ENCODE measurements around the gene GPC4. TPM values are rescaled to one million over a fixed set of nuclear protein-coding genes. Genes with fewer than 3 reads are reported as not detected.

Gene GPC4
- total and polyA plus RNA-seq, 8 donors: 34.4 to 66.8 (median 56.6) TPM

DNA sequence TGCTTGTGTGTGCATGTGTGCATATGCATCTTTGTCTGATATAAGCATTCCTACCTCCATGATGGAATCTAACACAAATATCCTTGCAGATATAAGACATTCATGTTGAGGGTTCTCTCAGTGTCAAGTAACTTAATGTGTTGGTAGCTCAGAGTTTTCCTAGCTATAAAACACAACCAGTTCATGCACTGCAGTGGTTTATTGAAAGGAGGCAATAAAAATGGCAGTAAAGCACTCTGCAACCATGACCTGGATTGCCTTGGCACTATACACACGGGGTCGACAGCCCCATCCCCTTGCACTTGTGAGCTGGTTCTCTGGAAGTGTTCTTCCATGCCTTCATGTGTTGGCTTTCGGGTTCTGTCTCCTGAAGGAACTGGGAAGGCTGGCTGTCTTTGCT lies 38.9 kb downstream of the GPC4 start:
- TF ChIP-seq, protein P1, sequence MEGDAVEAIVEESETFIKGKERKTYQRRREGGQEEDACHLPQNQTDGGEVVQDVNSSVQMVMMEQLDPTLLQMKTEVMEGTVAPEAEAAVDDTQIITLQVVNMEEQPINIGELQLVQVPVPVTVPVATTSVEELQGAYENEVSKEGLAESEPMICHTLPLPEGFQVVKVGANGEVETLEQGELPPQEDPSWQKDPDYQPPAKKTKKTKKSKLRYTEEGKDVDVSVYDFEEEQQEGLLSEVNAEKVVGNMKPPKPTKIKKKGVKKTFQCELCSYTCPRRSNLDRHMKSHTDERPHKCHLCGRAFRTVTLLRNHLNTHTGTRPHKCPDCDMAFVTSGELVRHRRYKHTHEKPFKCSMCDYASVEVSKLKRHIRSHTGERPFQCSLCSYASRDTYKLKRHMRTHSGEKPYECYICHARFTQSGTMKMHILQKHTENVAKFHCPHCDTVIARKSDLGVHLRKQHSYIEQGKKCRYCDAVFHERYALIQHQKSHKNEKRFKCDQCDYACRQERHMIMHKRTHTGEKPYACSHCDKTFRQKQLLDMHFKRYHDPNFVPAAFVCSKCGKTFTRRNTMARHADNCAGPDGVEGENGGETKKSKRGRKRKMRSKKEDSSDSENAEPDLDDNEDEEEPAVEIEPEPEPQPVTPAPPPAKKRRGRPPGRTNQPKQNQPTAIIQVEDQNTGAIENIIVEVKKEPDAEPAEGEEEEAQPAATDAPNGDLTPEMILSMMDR (IDR thresholded peaks at IDR 0.05): no peak
- ATAC-seq (no peak), DNase-seq (no peak)
- Histone ChIP-seq H3K36me3 (no peaks in the 10 kb centered on the region), H3K27ac (no peak overlapping the region), H3K27me3 (peaks cover 0 to 5% of the 10 kb centered on the region in 2 donors), H3K4me1 (no peaks in the 10 kb centered on the region), H3K9me3 (no peaks in the 10 kb centered on the region), H3K4me3 (no peak overlapping the region)
- intact Hi-C loops (cut with DNase I): no loop called here

DNA sequence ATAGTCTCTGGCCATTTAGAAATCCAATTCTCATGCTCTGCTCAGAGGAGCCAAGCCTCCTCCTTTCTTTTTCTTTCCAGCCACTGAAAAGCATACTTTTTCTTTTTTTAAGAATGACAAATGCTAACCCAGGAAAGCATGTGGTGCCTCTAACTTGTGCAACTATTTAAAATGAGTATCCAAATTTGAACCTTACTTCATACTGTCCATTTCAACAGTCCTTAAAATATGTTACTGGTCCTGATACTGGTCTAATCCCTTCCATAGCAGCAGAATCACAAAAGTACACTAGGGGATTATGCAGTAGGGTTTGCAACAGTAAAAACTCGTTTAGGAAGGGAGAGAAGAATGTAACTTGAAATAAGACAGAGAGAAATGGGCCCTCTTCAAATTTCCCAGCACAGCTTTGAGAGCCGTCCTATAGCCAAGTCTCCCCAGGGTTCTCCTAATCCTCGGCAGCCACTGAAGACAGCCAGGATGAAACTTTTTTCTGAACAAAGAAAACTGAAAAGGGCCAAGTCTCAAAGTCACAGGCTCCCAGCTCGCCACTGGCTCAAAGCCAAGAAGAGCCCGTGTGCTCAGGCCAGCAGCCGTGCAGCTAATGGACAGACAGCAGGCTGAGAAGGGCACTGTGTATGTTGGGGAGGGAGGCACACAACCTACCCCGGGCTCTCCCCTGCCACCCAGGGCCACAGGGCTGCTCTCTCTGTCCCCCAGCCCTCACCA lies 39.5 kb downstream of the GPC4 start:
- Histone ChIP-seq H3K27me3 (peaks cover 0 to 5% of the 10 kb centered on the region in 2 donors), H3K4me1 (no peaks in the 10 kb centered on the region), H3K27ac (no peak overlapping the region), H3K36me3 (no peaks in the 10 kb centered on the region), H3K9me3 (no peaks in the 10 kb centered on the region), H3K4me3 (no peak overlapping the region)
- DNase-seq (no peak), ATAC-seq (no peak)
- intact Hi-C loops (cut with DNase I): no loop called here
- TF ChIP-seq, protein P1 (IDR thresholded peaks at IDR 0.05): no peak

GRCh38 chrX:133374874-133375387 lies 40.4 kb downstream of the GPC4 start:
- Histone ChIP-seq H3K9me3 (no peaks in the 10 kb centered on the region), H3K27ac (no peak overlapping the region), H3K27me3 (peaks cover 0 to 5% of the 10 kb centered on the region in 2 donors), H3K36me3 (no peaks in the 10 kb centered on the region), H3K4me1 (no peaks in the 10 kb centered on the region), H3K4me3 (no peak overlapping the region)
- intact Hi-C loops (cut with DNase I): no loop called here
- ATAC-seq: no peak
- TF ChIP-seq, protein P1 (IDR thresholded peaks at IDR 0.05): no peak
- no peak for DNase-seq

GRCh38 chrX:133373386-133374079 lies 41.8 kb downstream of the GPC4 start:
- Histone ChIP-seq H3K4me1 (no peaks in the 10 kb centered on the region), H3K27ac (no peak overlapping the region), H3K27me3 (peaks cover 0 to 5% of the 10 kb centered on the region in 2 donors), H3K9me3 (no peaks in the 10 kb centered on the region), H3K4me3 (no peak overlapping the region), H3K36me3 (no peaks in the 10 kb centered on the region)
- DNase-seq (no peak), ATAC-seq (no peak)
- intact Hi-C loops (cut with DNase I): no loop called here
- TF ChIP-seq, protein P1 (IDR thresholded peaks at IDR 0.05): no peak

DNA sequence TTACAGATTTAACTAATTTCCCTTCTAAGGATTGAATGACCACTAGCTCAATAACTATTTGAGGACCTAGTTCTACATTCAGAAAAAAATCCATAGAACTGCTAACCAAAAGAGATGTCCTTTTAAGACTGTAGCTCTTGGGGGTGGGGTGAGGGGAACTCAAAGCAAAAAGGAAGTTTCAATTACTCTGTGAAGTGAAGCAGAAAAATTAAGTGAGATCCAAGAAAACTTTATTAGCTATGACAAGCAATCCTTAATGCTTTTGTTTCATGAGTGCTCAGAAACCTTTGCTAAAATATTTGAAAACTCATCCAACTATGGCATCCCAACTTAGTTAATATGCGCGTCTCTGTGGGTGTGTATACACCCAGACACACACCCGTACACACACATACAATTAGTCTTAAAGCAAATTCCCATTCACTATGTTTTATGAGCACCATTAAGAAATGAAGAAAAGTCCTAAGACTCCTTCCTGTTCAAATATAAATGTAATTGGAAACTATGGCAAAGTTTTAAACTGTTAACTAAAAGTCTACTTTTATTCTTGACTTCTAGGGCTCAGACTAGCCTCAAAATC lies 44.5 kb downstream of the GPC4 start:
- TF ChIP-seq, protein P1 (IDR thresholded peaks at IDR 0.05): no peak
- H3K27ac ChIP-seq: no peak overlapping the region
- no peaks in the 10 kb centered on the region for H3K4me1 ChIP-seq
- peaks cover 0 to 5% of the 10 kb centered on the region in 2 donors for H3K27me3 ChIP-seq
- no peaks in the 10 kb centered on the region for H3K9me3 ChIP-seq
- DNase-seq: no peak
- intact Hi-C loops (cut with DNase I): no loop called here
- no peaks in the 10 kb centered on the region for H3K36me3 ChIP-seq
- no peak overlapping the region for H3K4me3 ChIP-seq
- no peak for ATAC-seq

Data from left lung (tissue), 10 donors.